ENCODE measurements around the gene RIPOR3. TPM values are rescaled to one million over a fixed set of nuclear protein-coding genes. Genes with fewer than 3 reads are reported as not detected.
"Not testable (repeated sequence)": the region's sequence is repeated elsewhere in the genome, so short reads cannot be mapped to it uniquely, and the experiment has no call there.

Gene RIPOR3
- total RNA-seq, 1 donor from 2014 or later = not detected

GRCh38 chr20:50608750-50609104 lies 82.6 kb downstream of the RIPOR3 start:
- DNase-seq (ENCODE audit: low read depth in 2 of 2) = no peak

GRCh38 chr20:50607850-50608749 lies 83.2 kb downstream of the RIPOR3 start:
- no peak for DNase-seq (ENCODE audit: low read depth in 2 of 2)

- no peak for DNase-seq (ENCODE audit: low read depth in 2 of 2)
These were observed 83.9 kb downstream of the RIPOR3 start for GRCh38 chr20:50607436-50607835.

- DNase-seq (ENCODE audit: low read depth in 2 of 2) = no peak
These were observed 86.2 kb downstream of the RIPOR3 start for GRCh38 chr20:50605136-50605535.

GRCh38 chr20:50604451-50604850 lies 86.9 kb downstream of the RIPOR3 start:
- DNase-seq (ENCODE audit: low read depth in 2 of 2) = no peak

GRCh38 chr20:50602432-50603088 lies 88.8 kb downstream of the RIPOR3 start:
- DNase-seq (ENCODE audit: low read depth in 2 of 2) = no peak

- DNase-seq (ENCODE audit: low read depth in 2 of 2) = no peak
These were observed 89.6 kb downstream of the RIPOR3 start for GRCh38 chr20:50601511-50602431.

GRCh38 chr20:50600281-50600895 lies 91.0 kb downstream of the RIPOR3 start:
- DNase-seq (ENCODE audit: low read depth in 2 of 2) = no peak

GRCh38 chr20:50598768-50599167 lies 92.6 kb downstream of the RIPOR3 start:
- not testable (repeated sequence) for DNase-seq (ENCODE audit: low read depth in 2 of 2)

GRCh38 chr20:50598074-50598473 lies 93.3 kb downstream of the RIPOR3 start:
- no peak for DNase-seq (ENCODE audit: low read depth in 2 of 2)

GRCh38 chr20:50597406-50597969 lies 93.9 kb downstream of the RIPOR3 start:
- DNase-seq (ENCODE audit: low read depth in 2 of 2) = no peak

- DNase-seq (ENCODE audit: low read depth in 2 of 2) = no peak
These were observed 94.7 kb downstream of the RIPOR3 start for GRCh38 chr20:50596694-50597021.

- no peak for DNase-seq (ENCODE audit: low read depth in 2 of 2)
These were observed 95.2 kb downstream of the RIPOR3 start for GRCh38 chr20:50595988-50596693.

- no peak for DNase-seq (ENCODE audit: low read depth in 2 of 2)
These were observed 95.9 kb downstream of the RIPOR3 start for GRCh38 chr20:50595433-50595895.

- no peak for DNase-seq (ENCODE audit: low read depth in 2 of 2)
These were observed 96.5 kb downstream of the RIPOR3 start for GRCh38 chr20:50594591-50595432.

- no peak for DNase-seq (ENCODE audit: low read depth in 2 of 2)
These were observed 97.1 kb downstream of the RIPOR3 start for GRCh38 chr20:50594231-50594590.

- no peak for DNase-seq (ENCODE audit: low read depth in 2 of 2)
These were observed 98.4 kb downstream of the RIPOR3 start for GRCh38 chr20:50593005-50593335.

GRCh38 chr20:50592282-50593004 lies 98.9 kb downstream of the RIPOR3 start:
- peak; percentile 43 to 75 for DNase-seq (ENCODE audit: low read depth in 2 of 2)

GRCh38 chr20:50591233-50591852 lies 100.0 kb downstream of the RIPOR3 start:
- no peak for DNase-seq (ENCODE audit: low read depth in 2 of 2)

All from dermis microvascular lymphatic vessel endothelial cell (primary cell).